ENCODE data around the gene FAM24B. TPM values are rescaled to one million over a fixed set of nuclear protein-coding genes. Genes with fewer than 3 reads are reported as not detected.

Gene FAM24B
- total RNA-seq, 3 donors from 2014 or later = 3.7 to 6.6 (median 5.4) TPM

DNA sequence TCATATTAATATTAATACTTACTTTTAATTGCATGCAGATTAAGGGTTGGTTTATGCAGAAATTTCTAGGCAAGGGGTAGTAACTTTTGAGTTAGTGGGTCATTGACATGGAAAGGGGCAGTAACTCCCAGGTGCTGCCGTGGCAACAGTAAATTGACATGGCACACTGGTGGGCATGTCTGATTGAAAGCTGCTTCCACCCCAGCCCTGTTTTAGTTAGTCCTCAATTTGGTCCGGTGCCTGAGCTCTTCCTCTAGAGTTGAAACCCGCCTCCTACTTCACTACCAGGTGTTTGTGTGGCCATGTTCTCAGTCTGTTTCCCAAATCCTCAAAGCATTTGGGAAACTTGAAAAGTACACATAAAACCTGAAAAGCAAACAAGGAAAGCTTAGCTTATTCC, 52.1 kb downstream of the FAM24B start:
- DNase-seq (ENCODE audit: low spot score in 2 of 2) = no peak
- Histone ChIP-seq H3K36me3 (no peaks in the 10 kb centered on the region), H3K27me3 (peaks cover 0 to 20% of the 10 kb centered on the region in 2 donors), H3K4me3 (no peak overlapping the region), H3K4me1 (no peaks in the 10 kb centered on the region), H3K27ac (no peak overlapping the region), H3K9me3 (no peaks in the 10 kb centered on the region)
- TF ChIP-seq POLR2A (IDR thresholded peaks at IDR 0.05) (no peak), POLR2AphosphoS5 (IDR thresholded peaks at IDR 0.05) (no peak)
- TF ChIP-seq, protein P1, sequence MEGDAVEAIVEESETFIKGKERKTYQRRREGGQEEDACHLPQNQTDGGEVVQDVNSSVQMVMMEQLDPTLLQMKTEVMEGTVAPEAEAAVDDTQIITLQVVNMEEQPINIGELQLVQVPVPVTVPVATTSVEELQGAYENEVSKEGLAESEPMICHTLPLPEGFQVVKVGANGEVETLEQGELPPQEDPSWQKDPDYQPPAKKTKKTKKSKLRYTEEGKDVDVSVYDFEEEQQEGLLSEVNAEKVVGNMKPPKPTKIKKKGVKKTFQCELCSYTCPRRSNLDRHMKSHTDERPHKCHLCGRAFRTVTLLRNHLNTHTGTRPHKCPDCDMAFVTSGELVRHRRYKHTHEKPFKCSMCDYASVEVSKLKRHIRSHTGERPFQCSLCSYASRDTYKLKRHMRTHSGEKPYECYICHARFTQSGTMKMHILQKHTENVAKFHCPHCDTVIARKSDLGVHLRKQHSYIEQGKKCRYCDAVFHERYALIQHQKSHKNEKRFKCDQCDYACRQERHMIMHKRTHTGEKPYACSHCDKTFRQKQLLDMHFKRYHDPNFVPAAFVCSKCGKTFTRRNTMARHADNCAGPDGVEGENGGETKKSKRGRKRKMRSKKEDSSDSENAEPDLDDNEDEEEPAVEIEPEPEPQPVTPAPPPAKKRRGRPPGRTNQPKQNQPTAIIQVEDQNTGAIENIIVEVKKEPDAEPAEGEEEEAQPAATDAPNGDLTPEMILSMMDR (IDR thresholded peaks at IDR 0.05) = no peak
- intact Hi-C loops (cut with DNase I; ENCODE audit: low total_unique reads) = no loop called here

DNA sequence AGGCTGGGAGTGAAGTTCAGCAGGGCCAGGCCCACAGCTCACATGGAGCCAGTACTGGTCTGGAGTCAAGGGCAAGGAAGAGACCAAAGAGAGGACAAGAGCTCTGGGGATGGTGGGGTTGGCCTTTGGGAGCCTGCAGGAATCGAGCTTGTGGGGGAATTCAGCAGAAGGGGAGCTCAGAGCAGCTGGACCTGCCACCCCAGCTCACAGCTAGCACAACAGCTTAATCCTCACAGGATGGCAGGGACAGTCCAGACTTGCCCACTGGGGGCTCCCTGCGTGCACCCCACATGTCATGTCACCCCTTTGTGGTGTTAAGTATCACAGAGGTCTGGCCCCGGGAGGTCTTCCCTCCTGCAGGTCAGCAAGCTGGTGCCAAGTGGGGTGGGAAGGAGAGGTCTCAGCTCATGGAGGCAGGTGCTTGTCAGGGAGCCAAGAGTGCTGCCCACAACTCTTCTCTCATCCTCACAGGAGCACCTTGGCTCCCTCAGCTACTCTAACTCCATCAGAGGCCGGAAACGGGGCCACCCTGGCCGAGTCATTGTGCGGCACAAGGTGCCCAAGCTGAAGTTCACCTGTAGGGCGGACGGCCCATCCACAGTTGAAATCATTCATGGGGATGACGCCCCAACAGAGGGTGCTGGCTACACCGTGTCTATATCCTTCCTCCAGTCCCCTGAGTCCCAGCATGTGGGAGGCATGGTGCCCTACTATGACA, 56.2 kb downstream of the FAM24B start:
- Histone ChIP-seq H3K4me3 (no peak overlapping the region), H3K36me3 (no peaks in the 10 kb centered on the region), H3K27ac (no peak overlapping the region), H3K4me1 (no peaks in the 10 kb centered on the region), H3K9me3 (no peaks in the 10 kb centered on the region), H3K27me3 (peaks cover 0 to 23% of the 10 kb centered on the region in 2 donors)
- TF ChIP-seq POLR2A (IDR thresholded peaks at IDR 0.05) (no peak), POLR2AphosphoS5 (IDR thresholded peaks at IDR 0.05) (no peak)
- TF ChIP-seq, protein P1 (IDR thresholded peaks at IDR 0.05) = no peak
- DNase-seq (ENCODE audit: low spot score in 2 of 2) = no peak
- intact Hi-C loops (cut with DNase I; ENCODE audit: low total_unique reads) = no loop called here

DNA sequence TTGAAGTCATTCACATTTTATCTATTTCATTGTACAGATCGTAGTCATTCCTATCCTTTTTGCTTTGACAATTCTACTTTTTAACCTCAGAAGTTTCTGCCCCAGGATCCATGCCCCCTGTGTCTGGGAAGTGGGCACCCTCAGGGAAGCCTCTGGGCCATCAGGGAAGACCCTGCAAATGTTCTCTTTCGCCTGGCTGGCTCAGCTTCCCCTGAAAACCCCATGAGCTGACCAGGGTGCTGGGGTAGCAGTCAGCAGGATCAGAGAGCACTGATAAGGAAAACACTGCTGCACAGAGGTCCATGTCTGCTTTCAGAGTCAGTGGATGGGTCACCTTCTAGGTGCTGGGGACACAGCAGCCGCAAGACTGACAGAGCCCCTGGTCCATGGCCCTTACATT, 57.6 kb downstream of the FAM24B start:
- Histone ChIP-seq H3K27ac (no peak overlapping the region), H3K27me3 (peaks cover 0 to 23% of the 10 kb centered on the region in 2 donors), H3K9me3 (no peaks in the 10 kb centered on the region), H3K4me3 (no peak overlapping the region), H3K4me1 (no peaks in the 10 kb centered on the region), H3K36me3 (no peaks in the 10 kb centered on the region)
- TF ChIP-seq POLR2A (IDR thresholded peaks at IDR 0.05) = no peak
- TF ChIP-seq POLR2AphosphoS5 (IDR thresholded peaks at IDR 0.05) = no peak
- TF ChIP-seq, protein P1 (IDR thresholded peaks at IDR 0.05) = no peak
- DNase-seq (ENCODE audit: low spot score in 2 of 2) = no peak
- intact Hi-C loops (cut with DNase I; ENCODE audit: low total_unique reads) = no loop called here

DNA sequence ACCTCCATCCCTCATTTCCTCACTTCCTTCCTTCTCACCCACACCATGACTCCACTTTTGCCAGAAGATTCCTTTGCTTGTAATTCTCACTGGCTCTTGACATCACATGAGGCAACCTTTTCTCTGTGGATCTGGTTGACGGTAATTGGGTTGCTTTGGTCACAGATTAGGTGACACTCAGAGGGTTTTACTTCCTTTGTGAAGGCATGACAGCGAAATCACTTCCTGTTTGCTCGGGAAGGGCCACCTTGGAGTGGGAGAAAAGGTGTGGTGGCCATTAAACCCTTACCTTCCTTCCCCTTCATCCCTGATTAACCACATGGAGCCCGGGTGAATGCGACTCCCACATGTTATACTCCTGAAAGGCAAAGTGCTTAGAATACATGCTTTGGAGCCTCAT, 63.9 kb downstream of the FAM24B start:
- Histone ChIP-seq H3K9me3 (no peaks in the 10 kb centered on the region), H3K4me3 (no peak overlapping the region), H3K4me1 (no peaks in the 10 kb centered on the region), H3K27ac (no peak overlapping the region), H3K27me3 (peaks cover 0 to 13% of the 10 kb centered on the region in 2 donors), H3K36me3 (no peaks in the 10 kb centered on the region)
- intact Hi-C loops (cut with DNase I; ENCODE audit: low total_unique reads) = no loop called here
- DNase-seq (ENCODE audit: low spot score in 2 of 2) = no peak
- TF ChIP-seq POLR2A (IDR thresholded peaks at IDR 0.05) = no peak
- TF ChIP-seq, protein P1 (IDR thresholded peaks at IDR 0.05) = no peak
- TF ChIP-seq POLR2AphosphoS5 (IDR thresholded peaks at IDR 0.05) = no peak

DNA sequence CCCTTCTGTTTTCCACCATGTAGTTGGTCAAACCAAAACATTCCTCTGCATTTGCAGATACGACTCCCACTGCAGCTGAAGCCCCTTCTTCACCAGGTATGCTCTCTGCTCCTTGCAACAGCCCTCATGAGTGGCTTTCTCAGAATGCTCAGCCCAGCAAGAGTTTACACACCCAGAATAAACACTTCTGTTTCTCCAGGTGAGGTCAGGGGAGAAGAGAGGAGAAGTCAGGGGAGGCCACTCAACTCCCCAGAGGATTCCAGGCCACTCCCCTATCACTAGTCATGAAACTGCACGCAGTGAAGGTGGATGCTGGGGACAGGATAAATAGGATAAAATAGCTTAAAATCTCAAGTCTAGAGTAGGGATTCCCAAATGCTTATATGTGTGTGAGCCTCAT, 64.9 kb downstream of the FAM24B start:
- intact Hi-C loops (cut with DNase I; ENCODE audit: low total_unique reads) = no loop called here
- DNase-seq (ENCODE audit: low spot score in 2 of 2) = no peak

More for the DNA sequence above, 64.9 kb downstream of the FAM24B start:
- TF ChIP-seq, protein P1 (IDR thresholded peaks at IDR 0.05) = no peak
- TF ChIP-seq POLR2A (IDR thresholded peaks at IDR 0.05) = no peak
- TF ChIP-seq POLR2AphosphoS5 (IDR thresholded peaks at IDR 0.05) = no peak
- Histone ChIP-seq H3K9me3 (no peaks in the 10 kb centered on the region), H3K27ac (no peak overlapping the region), H3K4me3 (no peak overlapping the region), H3K36me3 (no peaks in the 10 kb centered on the region), H3K27me3 (peaks cover 0 to 11% of the 10 kb centered on the region in 2 donors), H3K4me1 (no peaks in the 10 kb centered on the region)
